Inflammatory macrophage treated with lipopolysaccharide for 4 hours (primary cell): Measurements from ENCODE around the gene TMEM220.
A peak's percentile ranks its signal among the peaks of the same experiment; 100 is the strongest.
"Not testable (repeated sequence)": the region's sequence is repeated elsewhere in the genome, so short reads cannot be mapped to it uniquely, and the experiment has no call there.

Experiments used
- DNase-seq: peaks from one replicate; pipeline ENCODE4 v3.0.0-alpha.2; 2020

The TMEM220 gene

DNA sequence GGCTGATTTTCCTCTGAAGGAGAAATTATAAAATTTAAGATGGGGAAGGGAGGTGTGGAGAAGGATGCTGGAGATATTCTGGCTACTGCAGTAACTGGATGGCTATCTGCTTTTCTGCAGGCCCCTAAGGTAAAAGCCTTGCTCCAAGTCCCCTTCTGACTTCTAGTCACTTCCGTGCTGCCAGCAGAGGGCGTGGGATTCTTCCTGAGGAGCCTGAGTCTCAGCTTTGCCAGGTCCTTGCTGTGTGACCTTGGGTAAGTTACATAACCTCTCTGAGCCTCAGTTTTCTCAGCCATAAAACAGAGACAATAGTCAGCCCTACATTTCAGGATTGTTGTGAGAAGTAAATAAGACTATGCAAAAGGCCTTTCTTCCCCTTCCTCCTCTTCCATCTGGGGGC is 24.3 kb upstream of the TMEM220 start:
- DNase-seq = peak; percentile 12

DNA sequence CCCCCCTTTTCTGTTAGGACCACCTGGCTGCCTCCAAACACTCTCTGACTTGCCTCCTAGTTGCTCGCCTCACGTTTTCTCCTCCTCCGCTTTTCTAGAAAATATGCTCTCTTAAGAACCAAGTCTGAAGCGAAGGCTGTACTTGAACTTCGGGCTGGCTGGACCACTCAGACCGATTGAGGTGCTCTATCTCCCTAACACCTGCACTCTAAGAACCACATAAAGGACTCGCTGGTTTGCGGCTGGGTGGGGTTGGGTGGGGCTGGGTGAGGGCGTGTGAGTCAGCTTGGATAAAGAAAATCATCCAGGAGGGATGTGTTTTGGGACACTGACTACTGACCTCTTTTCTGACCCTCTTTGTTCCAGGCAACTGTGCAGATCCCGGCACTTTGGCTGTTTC is 22.9 kb upstream of the TMEM220 start:
- DNase-seq = no peak

DNA sequence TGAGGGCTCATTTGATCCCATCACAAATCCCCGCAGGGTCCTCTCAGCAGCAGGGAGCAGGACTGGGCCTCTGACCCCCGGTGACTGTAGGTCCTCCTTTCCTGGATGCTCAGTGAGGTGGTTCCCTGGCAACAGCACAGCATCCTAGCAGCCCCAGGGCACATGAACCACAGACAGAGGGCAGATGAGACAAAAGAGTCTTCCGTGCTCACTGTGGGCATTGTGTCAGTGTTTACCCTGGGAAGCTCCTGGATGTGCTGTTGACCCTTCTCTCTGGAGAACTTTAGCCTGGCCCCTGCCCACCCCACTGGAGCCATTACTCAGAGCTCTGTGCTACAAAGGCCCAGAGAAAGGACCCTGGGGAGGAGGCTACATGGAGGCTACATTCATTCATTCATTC is 21.7 kb upstream of the TMEM220 start:
- no peak for DNase-seq

DNA sequence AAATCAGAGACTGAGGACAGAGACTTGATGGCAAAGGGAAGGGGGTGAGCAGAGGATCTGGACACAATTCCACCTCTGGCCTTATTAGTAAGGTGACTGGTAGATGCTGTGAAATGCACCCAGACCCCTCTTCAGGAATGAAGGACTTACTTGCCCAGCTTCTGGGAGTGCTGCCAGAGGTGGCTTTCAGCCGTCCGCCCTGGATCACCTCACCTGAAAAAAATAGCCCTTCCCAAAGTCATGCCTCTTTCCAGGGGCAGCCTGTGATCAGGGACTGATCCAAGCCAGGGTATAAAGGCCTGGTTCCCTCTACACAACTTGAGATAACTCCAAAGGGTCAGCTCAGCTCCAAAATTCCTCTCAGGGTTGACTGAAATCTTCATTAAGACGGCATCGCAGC is 20.4 kb upstream of the TMEM220 start:
- DNase-seq = no peak

DNA sequence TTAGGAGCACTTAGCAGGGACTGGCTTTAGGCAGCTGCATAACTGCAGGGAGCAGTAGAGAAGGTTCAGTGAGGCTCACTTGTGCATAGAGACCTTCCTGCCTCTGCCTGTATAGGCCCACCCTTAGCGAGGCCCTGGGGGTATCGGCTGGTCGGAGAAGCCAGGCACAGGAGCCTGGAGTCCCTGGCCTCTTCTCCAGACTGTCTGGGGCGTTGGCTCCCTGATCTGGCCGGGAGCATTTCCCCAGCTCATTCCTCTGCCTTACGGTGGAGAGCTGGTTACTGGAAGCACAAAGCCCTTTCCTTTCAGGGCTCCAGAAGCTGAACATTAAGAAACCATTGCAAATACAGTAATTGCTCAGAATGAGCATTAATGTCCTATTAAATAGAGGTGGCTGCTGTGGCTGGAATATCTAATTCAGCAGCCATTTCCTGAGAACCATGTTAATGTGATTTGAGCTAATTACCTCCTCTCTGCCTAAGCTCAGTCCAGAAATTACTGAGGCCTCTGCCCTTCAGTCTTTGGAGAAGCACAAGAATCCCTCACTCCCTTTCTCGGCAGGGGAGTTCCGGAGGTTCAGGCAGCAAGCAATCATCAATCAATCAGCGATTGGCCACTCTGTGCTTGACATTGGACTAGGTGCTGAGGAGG is 18.8 kb upstream of the TMEM220 start:
- DNase-seq = no peak

DNA sequence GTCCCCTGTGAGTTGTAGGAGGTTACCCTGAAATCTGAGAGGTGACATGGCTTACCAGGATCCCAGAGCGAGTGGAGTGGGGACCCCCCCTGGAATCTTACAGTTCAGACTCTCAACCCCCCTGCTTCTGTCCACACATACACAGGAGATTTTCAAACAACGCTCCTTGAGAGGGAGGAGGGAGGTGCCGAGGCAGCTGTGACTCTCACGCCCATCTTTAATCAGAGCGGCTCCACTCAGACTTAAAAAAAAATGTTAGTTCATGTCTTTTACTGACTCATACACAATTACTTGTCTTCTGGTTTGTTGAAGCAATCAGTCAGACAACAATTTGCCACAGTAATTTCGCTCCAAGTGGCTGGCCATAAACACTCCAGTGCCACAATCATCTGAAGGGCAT is 15.4 kb upstream of the TMEM220 start:
- no peak for DNase-seq

GRCh38 chr17:10744501-10745000 is 14.7 kb upstream of the TMEM220 start:
- no peak for DNase-seq

DNA sequence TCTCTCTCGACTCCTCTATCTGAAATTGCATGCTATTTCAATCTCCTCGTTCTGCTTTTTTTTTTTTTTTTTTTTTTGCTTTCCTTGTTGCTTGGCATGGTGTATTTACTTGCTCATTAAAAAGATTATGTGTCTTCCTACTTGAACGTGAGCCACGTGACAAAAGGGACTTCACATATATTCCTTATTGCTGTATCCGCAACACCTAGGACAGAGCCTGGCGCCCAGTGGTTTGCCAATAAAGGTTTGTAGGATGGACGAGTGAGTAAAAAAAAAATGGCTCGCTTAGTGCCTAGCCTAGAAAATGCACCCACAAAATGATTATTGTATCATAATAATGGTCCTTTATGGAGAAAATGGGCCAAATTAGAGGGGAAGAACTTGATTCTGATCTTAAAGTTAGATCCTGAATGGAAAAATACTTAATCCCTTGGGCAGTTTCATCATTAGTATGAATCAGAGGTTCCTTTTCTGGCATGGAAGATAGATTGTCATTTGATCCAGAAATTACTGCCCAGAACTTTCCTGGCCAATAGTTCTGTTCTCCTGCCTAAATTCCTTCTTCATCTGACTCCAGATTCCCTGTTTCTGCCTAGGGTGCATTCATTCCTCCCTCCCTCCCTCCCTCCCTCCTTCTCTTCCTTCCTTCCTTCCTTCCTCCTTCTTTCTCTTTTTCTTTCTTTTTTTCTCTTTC is 13.6 kb upstream of the TMEM220 start:
- DNase-seq = no peak

DNA sequence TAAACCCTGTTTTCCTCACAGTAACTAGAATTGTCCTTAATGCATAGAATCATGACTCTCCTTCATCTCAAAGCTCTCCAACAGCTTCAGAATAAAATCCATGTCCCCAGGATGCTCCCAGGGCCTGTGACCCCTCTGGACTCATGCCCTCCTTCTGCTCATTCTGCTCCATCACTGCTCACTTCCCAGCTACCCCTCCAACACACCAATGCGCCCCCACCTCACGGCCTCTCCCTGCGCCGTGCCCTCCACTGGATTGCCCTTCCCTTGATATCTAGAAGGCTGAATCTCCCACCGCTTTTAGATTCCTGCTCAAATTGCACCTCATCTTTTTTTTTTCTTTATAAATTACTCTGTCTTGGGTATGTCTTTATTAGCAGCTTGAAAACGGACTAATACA is 12.6 kb upstream of the TMEM220 start:
- DNase-seq = no peak

- no peak for DNase-seq
These were observed 11.8 kb upstream of the TMEM220 start for GRCh38 chr17:10741416-10742135.

GRCh38 chr17:10739386-10739785 is 9.6 kb upstream of the TMEM220 start:
- DNase-seq = no peak

DNA sequence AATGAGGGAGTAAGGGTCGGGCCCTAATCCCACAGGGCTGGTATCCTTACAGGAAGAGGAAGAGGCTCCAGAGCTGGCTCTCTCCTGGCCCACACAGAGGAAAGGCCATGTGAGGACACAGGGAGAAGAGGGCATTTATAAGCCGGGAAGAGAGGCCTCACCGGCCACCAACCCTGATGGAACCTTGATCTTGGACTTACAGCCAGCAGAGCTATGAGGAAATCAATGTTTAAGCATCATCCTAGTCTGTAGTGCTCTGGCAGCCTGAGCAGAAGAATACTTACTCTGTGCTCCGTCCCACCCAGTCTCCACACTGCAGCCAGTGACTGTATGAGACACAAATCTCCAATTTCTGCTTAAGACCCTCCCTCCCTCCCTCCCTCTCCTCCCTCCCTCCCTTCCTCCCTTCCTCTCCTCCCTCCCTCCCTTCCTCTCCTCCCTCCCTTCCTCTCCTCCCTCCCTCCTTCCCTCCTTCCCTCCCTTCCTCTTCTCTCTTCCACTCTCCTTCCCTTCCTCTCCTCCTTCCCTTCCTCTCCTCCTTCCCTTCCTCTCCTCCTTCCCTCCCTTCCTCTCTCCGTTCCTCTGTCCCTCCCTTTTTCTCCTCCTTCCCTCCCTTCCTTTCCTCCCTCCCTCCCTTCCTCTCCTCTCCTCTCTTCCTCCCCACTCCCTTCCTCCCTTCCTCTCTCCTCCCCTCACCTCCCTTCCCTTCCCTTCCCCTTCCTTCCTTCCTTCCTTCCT is 8.9 kb upstream of the TMEM220 start:
- DNase-seq = no peak

DNA sequence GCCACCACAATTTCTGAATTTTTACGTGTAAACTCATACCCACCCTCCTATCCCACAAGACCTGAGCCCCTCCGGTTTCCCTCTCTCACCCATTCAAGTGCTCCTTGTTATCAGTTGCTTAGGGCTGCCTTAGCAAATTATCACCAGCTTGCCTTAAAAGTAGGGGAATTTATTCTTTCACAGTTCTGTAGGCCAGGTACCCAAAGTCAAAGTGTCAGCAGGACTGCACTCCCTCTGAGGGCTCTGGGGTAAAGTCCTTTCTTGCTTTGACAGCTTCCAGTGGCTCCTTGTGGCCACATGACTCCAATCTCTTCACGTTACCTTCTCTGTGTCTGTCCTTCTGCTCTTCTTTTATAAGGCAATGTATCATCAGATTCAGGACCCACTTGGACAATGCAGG is 7.9 kb upstream of the TMEM220 start:
- no peak for DNase-seq

GRCh38 chr17:10737168-10737622 is 7.4 kb upstream of the TMEM220 start:
- peak; percentile 40 for DNase-seq

DNA sequence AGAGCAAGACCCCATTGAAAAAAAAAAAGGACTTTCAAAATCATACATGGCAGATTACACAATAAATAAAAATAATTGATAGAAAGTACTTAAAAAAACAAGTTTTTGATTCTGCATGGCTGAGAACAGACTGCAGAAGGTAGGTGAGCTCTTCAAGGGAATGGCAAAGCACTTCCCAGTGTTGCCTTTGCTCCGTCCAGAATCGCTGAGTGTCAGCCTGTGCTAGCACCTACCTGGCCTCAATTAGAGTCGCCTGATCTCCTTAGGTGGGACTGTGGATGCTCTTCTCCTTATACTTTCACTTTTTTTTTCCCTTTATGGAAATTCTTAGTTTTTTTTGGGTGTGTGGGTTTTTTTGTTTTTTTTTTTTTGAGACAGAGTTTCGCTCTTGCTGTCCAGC is 6.0 kb upstream of the TMEM220 start:
- no peak for DNase-seq

- no peak for DNase-seq
These were observed 5.4 kb upstream of the TMEM220 start for GRCh38 chr17:10735251-10735650.

- DNase-seq = no peak
These were observed 3.8 kb upstream of the TMEM220 start for GRCh38 chr17:10733666-10734065.

- not testable (repeated sequence) for DNase-seq
These were observed 2.3 kb upstream of the TMEM220 start for GRCh38 chr17:10732121-10732520.

GRCh38 chr17:10731408-10731879 is 1.6 kb upstream of the TMEM220 start:
- DNase-seq = no peak

DNA sequence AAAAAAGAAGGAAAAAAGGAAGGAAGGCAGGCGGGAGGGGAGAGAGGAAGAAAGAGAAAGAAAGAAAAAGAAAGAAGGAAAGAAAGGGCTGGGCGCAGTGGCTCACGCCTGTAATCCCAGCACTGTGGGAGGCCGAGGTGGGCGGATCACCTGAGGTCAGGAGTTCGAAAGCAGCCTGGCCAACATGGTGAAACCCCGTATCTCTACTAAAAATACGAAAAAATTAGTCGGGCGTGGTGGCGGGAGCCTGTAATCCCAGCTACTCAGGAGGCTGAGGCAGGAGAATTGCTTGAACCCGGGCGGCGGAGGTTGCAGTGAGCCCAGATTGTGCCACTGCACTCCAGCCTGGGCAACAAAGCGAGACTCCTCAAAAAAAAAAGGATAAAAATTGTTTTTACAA is 424 bp upstream of the TMEM220 start:
- not testable (repeated sequence) for DNase-seq

GRCh38 chr17:10728331-10728892 is 1.4 kb downstream of the TMEM220 start:
- no peak for DNase-seq

GRCh38 chr17:10727192-10727591 is 2.6 kb downstream of the TMEM220 start:
- no peak for DNase-seq

GRCh38 chr17:10726196-10726595 is 3.6 kb downstream of the TMEM220 start:
- DNase-seq = peak; percentile 50
